Measurements from ENCODE around the gene EML4. TPM values are rescaled to one million over a fixed set of nuclear protein-coding genes. Genes with fewer than 3 reads are reported as not detected.
"Not testable (repeated sequence)": the region's sequence is repeated elsewhere in the genome, so short reads cannot be mapped to it uniquely, and the experiment has no call there.

EML4 gene
- total RNA-seq, 2 donors from 2014 or later = 4.4 to 9.3 TPM

DNA sequence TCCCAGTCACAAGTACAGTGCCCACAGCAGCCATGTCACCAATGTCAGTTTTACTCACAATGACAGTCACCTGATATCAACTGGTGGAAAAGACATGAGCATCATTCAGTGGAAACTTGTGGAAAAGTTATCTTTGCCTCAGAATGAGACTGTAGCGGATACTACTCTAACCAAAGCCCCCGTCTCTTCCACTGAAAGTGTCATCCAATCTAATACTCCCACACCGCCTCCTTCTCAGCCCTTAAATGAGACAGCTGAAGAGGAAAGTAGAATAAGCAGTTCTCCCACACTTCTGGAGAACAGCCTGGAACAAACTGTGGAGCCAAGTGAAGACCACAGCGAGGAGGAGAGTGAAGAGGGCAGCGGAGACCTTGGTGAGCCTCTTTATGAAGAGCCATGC, 160.6 kb downstream of the EML4 start:
- no peaks in the 10 kb centered on the region for H3K9me3 ChIP-seq
- no peaks in the 10 kb centered on the region for H3K4me1 ChIP-seq
- no peak overlapping the region for H3K27ac ChIP-seq
- H3K27me3 ChIP-seq = no peaks in the 10 kb centered on the region
- DNase-seq (ENCODE audit: low spot score) = no peak
- TF ChIP-seq, protein P1, sequence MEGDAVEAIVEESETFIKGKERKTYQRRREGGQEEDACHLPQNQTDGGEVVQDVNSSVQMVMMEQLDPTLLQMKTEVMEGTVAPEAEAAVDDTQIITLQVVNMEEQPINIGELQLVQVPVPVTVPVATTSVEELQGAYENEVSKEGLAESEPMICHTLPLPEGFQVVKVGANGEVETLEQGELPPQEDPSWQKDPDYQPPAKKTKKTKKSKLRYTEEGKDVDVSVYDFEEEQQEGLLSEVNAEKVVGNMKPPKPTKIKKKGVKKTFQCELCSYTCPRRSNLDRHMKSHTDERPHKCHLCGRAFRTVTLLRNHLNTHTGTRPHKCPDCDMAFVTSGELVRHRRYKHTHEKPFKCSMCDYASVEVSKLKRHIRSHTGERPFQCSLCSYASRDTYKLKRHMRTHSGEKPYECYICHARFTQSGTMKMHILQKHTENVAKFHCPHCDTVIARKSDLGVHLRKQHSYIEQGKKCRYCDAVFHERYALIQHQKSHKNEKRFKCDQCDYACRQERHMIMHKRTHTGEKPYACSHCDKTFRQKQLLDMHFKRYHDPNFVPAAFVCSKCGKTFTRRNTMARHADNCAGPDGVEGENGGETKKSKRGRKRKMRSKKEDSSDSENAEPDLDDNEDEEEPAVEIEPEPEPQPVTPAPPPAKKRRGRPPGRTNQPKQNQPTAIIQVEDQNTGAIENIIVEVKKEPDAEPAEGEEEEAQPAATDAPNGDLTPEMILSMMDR (IDR thresholded peaks at IDR 0.05) = no peak
- H3K36me3 ChIP-seq = peaks cover 19% of the 10 kb centered on the region
- no peak overlapping the region for H3K4me3 ChIP-seq

DNA sequence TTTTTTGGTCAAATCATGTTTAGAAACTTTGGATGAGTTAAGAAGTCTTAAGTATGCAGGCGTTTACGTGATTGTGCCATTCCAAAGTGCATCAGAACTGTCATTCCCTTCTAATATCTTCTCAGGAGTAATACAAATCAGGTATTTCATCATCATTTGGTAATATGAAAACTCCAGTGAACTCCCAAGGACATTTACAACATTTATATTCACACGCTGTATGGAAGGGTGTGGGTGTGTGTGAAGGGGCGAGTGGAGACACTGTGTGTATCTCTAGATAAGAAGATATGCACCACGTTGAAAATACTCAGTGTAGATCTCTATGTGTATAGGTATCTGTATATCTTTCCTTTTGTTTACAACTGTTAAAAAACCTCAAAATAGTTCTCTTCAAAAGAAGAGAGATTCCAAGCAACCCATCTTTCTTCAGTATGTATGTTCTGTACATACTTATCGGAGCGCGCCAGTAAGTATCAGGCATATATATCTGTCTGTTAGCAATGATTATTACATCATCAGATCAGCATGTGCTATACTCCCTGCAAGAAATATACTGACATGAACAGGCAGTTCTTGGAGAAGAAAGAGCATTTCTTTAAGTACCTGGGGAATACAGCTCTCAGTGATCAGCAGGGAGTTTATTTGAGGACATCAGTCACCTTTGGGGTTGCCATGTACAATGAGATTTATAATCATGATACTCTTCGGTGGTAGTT, 162.6 kb downstream of the EML4 start:
- H3K4me1 ChIP-seq = no peaks in the 10 kb centered on the region
- H3K27me3 ChIP-seq = no peaks in the 10 kb centered on the region
- H3K27ac ChIP-seq = no peak overlapping the region
- no peaks in the 10 kb centered on the region for H3K9me3 ChIP-seq
- TF ChIP-seq, protein P1 (IDR thresholded peaks at IDR 0.05) = no peak
- H3K36me3 ChIP-seq = peaks cover 19% of the 10 kb centered on the region
- no peak for DNase-seq (ENCODE audit: low spot score)
- no peak overlapping the region for H3K4me3 ChIP-seq

DNA sequence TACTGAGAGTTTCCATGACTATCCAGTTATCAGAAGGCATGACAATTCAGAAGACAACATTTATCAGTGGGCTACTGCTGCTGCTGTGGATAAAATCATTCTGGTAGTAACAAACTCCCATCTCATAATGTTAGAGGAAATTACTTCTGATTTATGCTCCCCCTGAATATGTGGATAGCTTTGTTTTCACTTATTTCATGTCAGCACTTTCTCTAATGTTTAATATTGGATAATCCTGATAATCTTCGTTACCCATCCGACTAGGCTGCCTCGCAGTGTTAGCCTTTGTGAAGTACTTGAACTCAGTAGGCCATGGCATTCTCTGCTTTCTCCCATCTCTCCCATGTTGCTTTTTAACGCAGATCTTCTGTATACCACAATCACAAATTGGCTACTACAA, 163.4 kb downstream of the EML4 start:
- Histone ChIP-seq H3K4me1 (no peaks in the 10 kb centered on the region), H3K27me3 (no peaks in the 10 kb centered on the region), H3K27ac (no peak overlapping the region), H3K9me3 (no peaks in the 10 kb centered on the region), H3K36me3 (peaks cover 26% of the 10 kb centered on the region), H3K4me3 (no peak overlapping the region)
- TF ChIP-seq, protein P1 (IDR thresholded peaks at IDR 0.05) = no peak
- DNase-seq (ENCODE audit: low spot score) = no peak

DNA sequence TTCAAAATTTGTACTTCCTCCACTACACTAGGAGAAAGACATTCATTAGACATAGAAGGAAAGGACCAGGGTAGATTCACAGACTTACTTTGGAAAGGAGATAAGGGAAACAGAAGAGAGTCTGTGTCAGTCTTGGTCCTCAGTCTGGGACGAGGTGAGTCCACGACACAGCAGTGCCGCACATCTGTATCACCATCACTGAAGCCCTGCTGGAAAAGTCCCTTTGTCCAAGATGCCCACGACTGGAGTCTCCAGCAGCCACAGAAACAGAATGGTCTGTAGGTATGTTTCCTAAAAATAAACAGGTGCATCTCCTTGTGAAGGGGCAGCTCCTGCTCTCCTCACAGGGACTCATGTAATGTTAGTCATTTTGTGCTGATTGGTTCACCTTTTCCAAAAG, 164.4 kb downstream of the EML4 start:
- Histone ChIP-seq H3K27ac (no peak overlapping the region), H3K9me3 (no peaks in the 10 kb centered on the region), H3K36me3 (peaks cover 32% of the 10 kb centered on the region), H3K27me3 (no peaks in the 10 kb centered on the region), H3K4me1 (no peaks in the 10 kb centered on the region), H3K4me3 (no peak overlapping the region)
- TF ChIP-seq, protein P1 (IDR thresholded peaks at IDR 0.05) = no peak
- no peak for DNase-seq (ENCODE audit: low spot score)

DNA sequence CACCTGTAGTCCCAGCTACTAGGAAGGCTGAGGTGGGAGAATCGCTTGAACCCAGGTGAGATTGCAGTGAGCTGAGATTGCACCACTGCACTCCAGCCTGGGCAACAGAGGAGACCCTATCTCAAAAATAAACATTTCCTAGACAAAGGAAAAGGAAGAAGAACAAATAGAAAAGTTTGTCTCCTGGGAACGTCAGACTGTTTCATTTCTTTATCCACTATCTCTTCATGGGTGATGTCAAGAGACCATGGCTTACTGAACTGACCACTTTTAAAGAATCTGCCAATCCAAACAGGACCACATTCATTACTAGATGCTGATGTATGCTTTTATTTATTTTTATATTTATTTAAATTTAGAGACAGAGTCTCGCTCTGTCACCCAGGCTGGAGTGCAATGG, 165.1 kb downstream of the EML4 start:
- Histone ChIP-seq H3K27ac (no peak overlapping the region), H3K27me3 (no peaks in the 10 kb centered on the region), H3K4me1 (no peaks in the 10 kb centered on the region), H3K9me3 (no peaks in the 10 kb centered on the region), H3K4me3 (no peak overlapping the region), H3K36me3 (peaks cover 32% of the 10 kb centered on the region)
- TF ChIP-seq, protein P1 (IDR thresholded peaks at IDR 0.05) = no peak
- no peak for DNase-seq (ENCODE audit: low spot score)

DNA sequence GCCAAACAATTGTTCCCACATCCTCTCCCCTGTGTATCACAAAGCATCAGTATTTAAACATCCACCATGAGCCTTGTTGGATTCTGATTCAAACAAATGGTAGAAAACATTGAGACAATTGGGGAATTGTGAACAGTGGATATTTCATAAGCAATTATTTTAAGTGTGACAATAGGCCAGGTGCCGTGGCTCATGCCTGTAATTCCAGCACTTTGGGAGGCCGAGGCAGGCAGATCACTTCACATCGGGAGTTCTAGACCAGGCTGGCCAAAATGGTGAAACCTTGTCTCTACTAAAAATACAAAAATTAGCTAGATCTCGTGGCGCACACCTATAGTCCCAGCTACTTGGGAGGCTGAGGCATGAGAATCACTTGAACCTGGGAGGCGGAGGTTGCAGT, 165.7 kb downstream of the EML4 start:
- not testable (repeated sequence) for DNase-seq (ENCODE audit: low spot score); H3K9me3 ChIP-seq; H3K4me1 ChIP-seq; H3K27me3 ChIP-seq; H3K4me3 ChIP-seq; H3K27ac ChIP-seq
- H3K36me3 ChIP-seq = peaks cover 32% of the 10 kb centered on the region
